ENCODE measurements around the gene STUB1.
A peak's percentile ranks its signal among the peaks of the same experiment; 100 is the strongest.

STUB1 gene

DNA sequence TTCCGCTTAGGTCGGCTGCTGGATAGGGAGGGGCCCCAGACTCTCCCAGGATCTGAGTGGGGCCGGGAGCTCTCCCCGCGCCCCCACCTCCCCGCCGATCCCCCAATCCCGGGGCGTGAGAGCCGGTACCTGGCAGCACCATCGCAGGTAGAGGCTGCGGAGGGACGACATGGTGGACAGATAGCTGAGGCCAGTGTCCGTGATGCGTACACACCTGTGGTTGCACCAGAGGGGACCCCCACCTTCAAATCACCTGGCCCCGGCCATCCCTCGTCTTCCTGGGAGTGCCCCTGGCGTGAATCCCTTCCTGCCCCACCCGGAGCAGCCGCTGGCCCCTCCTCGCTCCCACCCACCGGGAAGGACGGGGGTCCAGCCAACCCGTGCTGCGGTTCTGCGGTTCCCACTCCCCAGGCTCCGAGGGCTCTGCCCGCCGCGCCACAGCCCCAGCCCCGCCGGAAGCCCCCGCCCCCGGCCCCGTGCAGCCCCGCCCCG, 14.7 kb downstream of the STUB1 start:
- Histone ChIP-seq H3K4me2 (ENCODE audit: low read length) (no peak overlapping the region), H3K36me3 (ENCODE audit: insufficient read depth, low read length) (no peaks in the 10 kb centered on the region), H3K9me3 (replicated peaks; ENCODE audit: low read length) (no peaks in the 10 kb centered on the region), H3K27me3 (ENCODE audit: control insufficient read depth, insufficient read depth, low read length) (peaks cover 48% of the 10 kb centered on the region), H3K4me3 (ENCODE audit: low read length) (no peak overlapping the region), H3K9ac (ENCODE audit: low read depth, low read length) (no peak overlapping the region), H3K4me1 (ENCODE audit: control insufficient read depth, insufficient read depth, low read length) (peaks cover 3% of the 10 kb centered on the region)

DNA sequence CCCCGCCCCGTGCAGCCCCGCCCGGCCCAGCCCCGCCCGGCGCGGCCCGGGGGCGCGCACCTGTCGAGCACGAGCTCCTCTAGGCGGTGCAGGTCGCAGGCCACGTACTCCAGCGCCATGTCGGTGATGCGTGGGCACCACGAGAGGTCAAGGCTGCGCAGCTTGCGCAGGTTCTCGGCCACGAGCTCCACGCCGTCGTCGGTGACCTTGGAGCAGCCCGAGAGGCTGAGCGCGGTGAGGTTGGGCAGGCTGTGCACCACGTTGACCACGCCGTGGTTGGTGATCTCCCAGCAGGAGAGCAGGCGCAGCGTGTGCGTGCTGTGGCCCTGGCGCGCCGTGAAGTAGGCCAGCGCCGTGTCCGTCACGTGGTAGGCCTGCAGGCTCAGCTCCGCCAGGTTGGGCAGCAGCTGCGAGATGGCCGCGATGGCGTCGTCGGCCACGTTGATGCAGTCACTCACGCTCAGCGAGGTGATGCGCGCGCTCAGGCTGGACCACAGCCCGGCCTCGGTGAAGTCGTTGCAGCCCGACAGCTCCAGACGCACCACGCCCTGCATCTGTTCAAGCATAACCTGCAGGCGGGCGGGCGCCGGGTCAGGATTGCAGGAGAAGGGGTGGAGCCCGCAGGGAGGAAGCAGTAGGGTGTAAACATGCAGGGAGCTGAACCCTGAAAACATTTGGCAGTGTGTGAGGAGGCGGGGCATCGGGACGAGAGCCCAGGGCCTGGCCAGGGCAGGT, 15.3 kb downstream of the STUB1 start:
- Histone ChIP-seq H3K4me2 (ENCODE audit: low read length) (peak overlapping the region; percentile 27), H3K9me3 (replicated peaks; ENCODE audit: low read length) (no peaks in the 10 kb centered on the region), H3K9ac (ENCODE audit: low read depth, low read length) (no peak overlapping the region), H3K36me3 (ENCODE audit: insufficient read depth, low read length) (no peaks in the 10 kb centered on the region), H3K27me3 (ENCODE audit: control insufficient read depth, insufficient read depth, low read length) (peaks cover 54% of the 10 kb centered on the region), H3K4me1 (ENCODE audit: control insufficient read depth, insufficient read depth, low read length) (peaks cover 1% of the 10 kb centered on the region), H3K4me3 (ENCODE audit: low read length) (no peak overlapping the region)

DNA sequence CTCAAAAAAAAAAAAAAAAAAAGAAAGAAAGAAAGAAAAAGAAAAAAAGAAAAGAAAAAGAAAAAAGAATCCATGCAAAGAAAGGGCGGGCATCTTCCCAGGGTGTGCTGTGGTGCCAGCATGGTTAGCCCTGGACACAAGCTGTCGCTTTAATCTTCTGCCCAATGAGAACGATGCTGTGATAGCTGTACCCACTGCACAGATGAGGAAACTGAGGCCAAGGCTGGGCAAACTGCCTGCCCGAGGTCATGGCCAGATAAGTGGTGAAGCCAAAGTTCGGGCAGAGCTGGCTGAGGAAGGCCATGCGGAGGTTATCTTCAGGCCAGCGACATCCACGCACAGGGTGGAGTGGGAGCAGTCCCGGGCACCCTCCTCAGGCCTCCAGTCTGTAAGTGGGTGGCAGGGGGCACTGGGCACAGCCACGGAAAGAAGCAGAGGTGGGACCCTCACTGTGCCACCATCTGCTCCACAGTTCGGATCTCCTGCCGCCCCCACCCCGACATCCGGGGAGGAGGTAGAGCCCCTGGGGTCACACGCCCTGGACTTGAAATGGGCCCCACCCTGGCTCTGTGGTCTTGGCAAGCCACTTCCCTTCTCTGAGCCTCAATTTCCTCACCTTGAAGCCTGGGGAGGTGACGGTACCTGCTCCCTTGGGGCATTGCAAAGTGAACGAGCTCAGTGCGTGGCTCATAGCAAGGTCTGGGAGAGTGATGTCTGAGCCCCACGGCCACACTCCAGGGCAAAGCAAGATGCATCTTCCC, 18.9 kb downstream of the STUB1 start:
- Histone ChIP-seq H3K36me3 (ENCODE audit: insufficient read depth, low read length) (no peaks in the 10 kb centered on the region), H3K27me3 (ENCODE audit: control insufficient read depth, insufficient read depth, low read length) (peaks cover 67% of the 10 kb centered on the region), H3K9ac (ENCODE audit: low read depth, low read length) (no peak overlapping the region), H3K4me1 (ENCODE audit: control insufficient read depth, insufficient read depth, low read length) (peaks cover 3% of the 10 kb centered on the region), H3K4me3 (ENCODE audit: low read length) (no peak overlapping the region), H3K9me3 (replicated peaks; ENCODE audit: low read length) (no peaks in the 10 kb centered on the region), H3K4me2 (ENCODE audit: low read length) (no peak overlapping the region)

DNA sequence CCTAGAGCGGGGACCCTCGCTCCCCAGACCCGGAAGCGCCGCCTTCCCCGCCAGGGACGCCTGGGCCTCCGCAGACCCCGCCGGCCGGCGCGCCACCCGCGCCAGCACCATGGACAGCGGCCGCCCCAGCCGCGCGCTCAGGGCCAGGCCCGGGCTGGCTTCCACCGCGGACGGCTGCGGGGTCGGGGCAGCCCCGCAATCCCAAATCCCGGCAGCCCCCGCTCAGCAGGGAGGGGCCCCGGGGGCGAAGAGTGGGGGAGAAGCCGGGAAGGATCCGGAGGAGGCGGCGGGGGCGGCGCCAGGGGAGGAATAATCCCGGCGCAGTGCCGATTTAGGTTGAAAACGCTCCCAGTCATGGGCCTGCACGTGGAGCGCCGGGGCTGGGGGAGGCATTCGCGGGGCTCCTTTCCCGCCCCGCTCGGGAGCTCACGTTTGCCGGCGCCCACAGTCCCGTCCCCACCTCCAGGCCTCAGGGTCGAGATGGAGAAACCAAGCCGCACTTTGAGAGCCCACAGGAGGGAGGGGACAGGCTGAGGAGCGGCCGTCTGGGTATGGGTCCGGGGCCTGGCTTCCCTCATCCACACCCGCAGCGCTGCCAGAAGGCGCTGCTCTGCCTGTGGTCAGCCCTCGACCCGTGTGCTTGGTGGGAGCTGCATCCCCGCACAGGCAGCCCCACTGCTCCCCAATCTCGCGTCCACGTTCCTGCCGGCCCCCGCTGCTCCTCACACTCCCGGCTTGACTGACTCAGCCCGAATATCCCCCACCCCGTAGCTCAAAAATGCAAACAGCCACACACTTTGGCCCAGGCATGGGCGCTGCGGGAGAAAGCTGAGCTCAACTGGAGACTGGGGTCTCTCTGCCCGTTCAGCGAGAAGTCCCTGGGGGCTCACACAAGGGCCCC, 20.7 kb downstream of the STUB1 start:
- no peaks in the 10 kb centered on the region for H3K36me3 ChIP-seq (ENCODE audit: insufficient read depth, low read length)
- H3K4me2 ChIP-seq (ENCODE audit: low read length): no peak overlapping the region
- peaks cover 58% of the 10 kb centered on the region for H3K27me3 ChIP-seq (ENCODE audit: control insufficient read depth, insufficient read depth, low read length)
- H3K4me1 ChIP-seq (ENCODE audit: control insufficient read depth, insufficient read depth, low read length): peaks cover 3% of the 10 kb centered on the region
- H3K9me3 ChIP-seq (replicated peaks; ENCODE audit: low read length): no peaks in the 10 kb centered on the region
- no peak overlapping the region for H3K4me3 ChIP-seq (ENCODE audit: low read length)
- no peak overlapping the region for H3K9ac ChIP-seq (ENCODE audit: low read depth, low read length)

DNA sequence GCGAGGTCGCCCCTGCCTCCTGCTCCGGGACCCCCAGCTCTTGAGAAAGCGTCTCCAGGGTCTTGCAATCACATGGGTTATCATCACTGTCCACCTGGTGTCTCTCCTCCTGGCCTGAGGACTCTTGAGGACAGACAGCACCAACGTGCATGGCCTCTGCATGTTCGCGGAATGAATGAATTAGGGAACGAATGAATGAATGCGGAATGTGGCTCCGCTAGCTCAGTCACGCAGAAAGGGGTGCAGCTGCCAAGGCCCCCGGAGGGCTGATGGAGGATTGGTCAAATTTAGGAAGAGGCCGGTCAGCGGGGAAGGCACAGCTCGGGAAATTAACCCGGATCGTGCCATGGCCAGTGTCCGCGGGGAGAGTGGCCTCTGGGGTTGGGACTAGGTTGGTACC, 22.1 kb downstream of the STUB1 start:
- H3K27me3 ChIP-seq (ENCODE audit: control insufficient read depth, insufficient read depth, low read length): peaks cover 66% of the 10 kb centered on the region
- no peak overlapping the region for H3K4me3 ChIP-seq (ENCODE audit: low read length)

DNA sequence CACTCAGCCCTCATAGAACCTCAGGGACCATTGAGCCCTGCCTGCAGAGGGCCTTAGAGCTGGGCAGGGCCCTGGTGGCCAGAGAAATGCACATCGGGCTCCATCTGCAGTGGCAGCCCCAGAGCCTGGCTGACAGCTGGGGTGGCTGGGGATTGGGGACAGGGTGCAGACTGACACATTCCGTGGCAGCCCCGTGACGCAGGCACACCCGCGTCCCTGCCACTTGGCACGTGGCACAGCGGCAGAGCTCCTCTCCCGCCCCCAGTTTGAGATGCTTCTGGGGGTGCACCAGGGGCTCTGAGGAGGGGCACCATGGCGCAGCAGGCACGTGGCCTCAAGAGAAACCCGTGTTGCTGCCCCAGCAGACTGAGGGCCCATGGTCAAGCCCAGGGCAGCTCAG, 23.2 kb downstream of the STUB1 start:
- Histone ChIP-seq H3K9ac (ENCODE audit: low read depth, low read length) (no peak overlapping the region), H3K4me1 (ENCODE audit: control insufficient read depth, insufficient read depth, low read length) (peaks cover 3% of the 10 kb centered on the region), H3K4me3 (ENCODE audit: low read length) (no peak overlapping the region), H3K9me3 (replicated peaks; ENCODE audit: low read length) (no peaks in the 10 kb centered on the region), H3K27me3 (ENCODE audit: control insufficient read depth, insufficient read depth, low read length) (peaks cover 73% of the 10 kb centered on the region), H3K36me3 (ENCODE audit: insufficient read depth, low read length) (no peaks in the 10 kb centered on the region), H3K4me2 (ENCODE audit: low read length) (no peak overlapping the region)

More for the DNA sequence above, 22.1 kb downstream of the STUB1 start:
- no peaks in the 10 kb centered on the region for H3K36me3 ChIP-seq (ENCODE audit: insufficient read depth, low read length)
- H3K4me1 ChIP-seq (ENCODE audit: control insufficient read depth, insufficient read depth, low read length): peaks cover 3% of the 10 kb centered on the region
- H3K4me2 ChIP-seq (ENCODE audit: low read length): no peak overlapping the region
- no peaks in the 10 kb centered on the region for H3K9me3 ChIP-seq (replicated peaks; ENCODE audit: low read length)
- no peak overlapping the region for H3K9ac ChIP-seq (ENCODE audit: low read depth, low read length)

DNA sequence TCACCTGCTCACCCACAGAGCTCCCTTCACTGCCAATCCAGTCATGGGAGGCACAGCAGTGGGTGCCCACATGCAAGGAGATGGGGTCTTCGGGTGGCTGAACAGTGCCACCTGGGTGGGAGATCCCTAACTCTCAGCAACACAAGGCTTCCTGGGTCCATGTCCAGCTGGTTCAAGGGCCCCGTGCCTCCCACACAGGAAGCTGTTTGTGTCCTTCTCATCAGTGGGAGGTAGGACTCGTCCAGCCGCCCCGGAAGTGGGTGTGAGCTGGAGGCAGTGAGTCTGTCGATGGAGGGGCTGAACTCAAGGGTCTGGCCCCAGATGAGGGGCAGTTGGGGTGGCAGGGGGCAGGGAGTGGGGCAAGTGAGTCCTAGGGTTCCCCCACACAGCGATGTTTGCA, 23.8 kb downstream of the STUB1 start:
- Histone ChIP-seq H3K36me3 (ENCODE audit: insufficient read depth, low read length) (no peaks in the 10 kb centered on the region), H3K4me1 (ENCODE audit: control insufficient read depth, insufficient read depth, low read length) (peaks cover 3% of the 10 kb centered on the region), H3K4me2 (ENCODE audit: low read length) (no peak overlapping the region), H3K4me3 (ENCODE audit: low read length) (no peak overlapping the region), H3K27me3 (ENCODE audit: control insufficient read depth, insufficient read depth, low read length) (peaks cover 78% of the 10 kb centered on the region), H3K9ac (ENCODE audit: low read depth, low read length) (no peak overlapping the region), H3K9me3 (replicated peaks; ENCODE audit: low read length) (no peaks in the 10 kb centered on the region)

DNA sequence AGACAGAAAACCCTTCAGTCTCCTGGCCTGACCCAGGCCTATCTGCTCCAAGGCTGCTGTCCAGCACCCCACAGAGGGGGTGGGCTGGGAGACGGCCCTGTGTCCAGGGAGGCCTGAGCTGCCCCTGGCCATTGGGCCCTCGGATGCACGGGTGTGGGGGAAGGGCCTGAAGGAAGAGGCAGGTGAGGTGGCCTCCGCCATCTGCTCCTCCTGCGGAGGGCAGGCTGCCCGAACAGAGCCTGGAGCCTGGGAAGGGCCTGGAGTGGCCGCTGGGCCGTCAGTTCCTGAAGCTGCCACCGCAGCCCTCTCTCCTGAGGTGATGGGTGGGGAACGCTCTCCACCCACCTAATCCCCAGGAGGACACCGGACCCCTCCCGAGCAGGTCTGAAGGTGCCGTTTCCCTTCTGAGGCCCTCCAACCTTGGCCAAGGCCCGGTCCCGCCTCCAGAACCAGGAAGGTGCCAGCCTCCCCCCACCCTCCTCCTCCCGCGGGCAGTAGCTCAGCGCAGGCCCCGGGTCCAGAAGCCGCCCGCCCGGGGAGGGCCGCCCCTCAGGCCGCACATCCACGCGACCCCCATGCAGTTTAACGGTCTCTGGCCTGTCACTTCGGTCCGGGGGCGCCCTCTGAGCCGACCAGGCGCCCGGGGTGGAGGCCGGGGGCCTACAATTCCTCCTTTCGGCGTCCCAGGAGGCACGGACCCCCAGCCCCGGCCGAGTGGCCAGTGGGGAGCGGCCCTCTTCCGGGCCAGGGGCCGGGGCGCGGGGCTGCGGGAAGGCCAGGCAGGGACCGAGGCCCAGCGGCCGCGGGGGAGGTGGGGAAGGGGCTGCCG, 24.6 kb downstream of the STUB1 start:
- no peak overlapping the region for H3K4me3 ChIP-seq (ENCODE audit: low read length)
- peaks cover 80% of the 10 kb centered on the region for H3K27me3 ChIP-seq (ENCODE audit: control insufficient read depth, insufficient read depth, low read length)

DNA sequence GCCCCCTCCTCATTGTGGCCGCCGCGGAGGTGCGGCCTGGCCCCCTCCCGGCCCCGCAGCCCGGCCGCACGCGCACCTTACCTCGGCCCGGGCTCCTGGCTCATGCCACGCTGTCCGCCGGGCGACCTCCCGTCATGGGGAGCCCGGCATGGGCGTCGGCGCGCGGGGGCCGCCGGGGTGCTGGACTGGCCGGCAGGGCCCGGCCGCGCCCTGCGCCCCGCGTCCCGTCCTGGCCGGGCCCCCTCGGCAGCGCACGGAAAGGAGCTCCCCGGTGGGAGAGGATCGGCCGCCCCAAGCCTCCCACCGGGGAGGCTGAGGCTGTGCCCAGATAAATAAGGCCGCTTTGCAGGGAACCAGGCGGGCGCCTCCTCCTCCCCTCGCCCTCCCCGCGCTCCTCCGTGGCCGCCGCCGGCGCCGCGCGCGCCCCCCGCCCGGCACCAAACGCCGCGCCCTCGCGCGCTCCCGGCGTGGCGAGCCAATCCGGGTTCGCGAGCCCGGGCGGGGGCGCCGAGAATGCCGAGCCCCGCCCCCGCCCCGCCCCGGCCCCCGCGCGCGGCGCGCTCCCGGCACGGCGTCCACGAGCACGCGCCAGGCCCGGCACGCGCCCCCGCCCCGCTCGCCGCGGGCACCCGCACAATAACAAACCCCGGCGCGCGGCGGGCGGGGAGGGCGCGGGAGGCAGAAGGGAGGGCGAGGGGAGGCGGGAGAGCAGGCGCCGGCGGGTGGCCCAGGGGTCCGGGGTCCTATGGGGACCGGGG, 25.4 kb downstream of the STUB1 start, which contains the start of gene FBXL16:
Gene FBXL16, minus strand, starts transcription at position 371 of the 758 bp plus-strand sequence. CDS start 8,396 bp downstream, outside the sequence.
- H3K36me3 ChIP-seq (ENCODE audit: insufficient read depth, low read length): no peaks in the 10 kb centered on the region
- peaks cover 81% of the 10 kb centered on the region for H3K27me3 ChIP-seq (ENCODE audit: control insufficient read depth, insufficient read depth, low read length)
- H3K4me1 ChIP-seq (ENCODE audit: control insufficient read depth, insufficient read depth, low read length): peaks cover 13% of the 10 kb centered on the region
- H3K9ac ChIP-seq (ENCODE audit: low read depth, low read length): no peak within 1 kb of the TSS
- peak within 1 kb of the TSS; percentile 52 for H3K4me2 ChIP-seq (ENCODE audit: low read length)
- H3K9me3 ChIP-seq (replicated peaks; ENCODE audit: low read length): no peaks in the 10 kb centered on the region
- peak within 1 kb of the TSS; percentile 24 for H3K4me3 ChIP-seq (ENCODE audit: low read length)

More for the DNA sequence above, 24.6 kb downstream of the STUB1 start:
- H3K4me2 ChIP-seq (ENCODE audit: low read length): no peak overlapping the region
- H3K9ac ChIP-seq (ENCODE audit: low read depth, low read length): no peak overlapping the region
- H3K4me1 ChIP-seq (ENCODE audit: control insufficient read depth, insufficient read depth, low read length): peaks cover 5% of the 10 kb centered on the region
- no peaks in the 10 kb centered on the region for H3K36me3 ChIP-seq (ENCODE audit: insufficient read depth, low read length)
- no peaks in the 10 kb centered on the region for H3K9me3 ChIP-seq (replicated peaks; ENCODE audit: low read length)
